ENCODE data around the gene LDHAL6B. TPM values are rescaled to one million over a fixed set of nuclear protein-coding genes. Genes with fewer than 3 reads are reported as not detected.
A peak's percentile ranks its signal among the peaks of the same experiment; 100 is the strongest.

The LDHAL6B gene
- total and polyA plus RNA-seq, 2 of the 8 experiments (the other 6 are each of a cell fraction or from before 2014, with no cell fraction given), result not detected

DNA sequence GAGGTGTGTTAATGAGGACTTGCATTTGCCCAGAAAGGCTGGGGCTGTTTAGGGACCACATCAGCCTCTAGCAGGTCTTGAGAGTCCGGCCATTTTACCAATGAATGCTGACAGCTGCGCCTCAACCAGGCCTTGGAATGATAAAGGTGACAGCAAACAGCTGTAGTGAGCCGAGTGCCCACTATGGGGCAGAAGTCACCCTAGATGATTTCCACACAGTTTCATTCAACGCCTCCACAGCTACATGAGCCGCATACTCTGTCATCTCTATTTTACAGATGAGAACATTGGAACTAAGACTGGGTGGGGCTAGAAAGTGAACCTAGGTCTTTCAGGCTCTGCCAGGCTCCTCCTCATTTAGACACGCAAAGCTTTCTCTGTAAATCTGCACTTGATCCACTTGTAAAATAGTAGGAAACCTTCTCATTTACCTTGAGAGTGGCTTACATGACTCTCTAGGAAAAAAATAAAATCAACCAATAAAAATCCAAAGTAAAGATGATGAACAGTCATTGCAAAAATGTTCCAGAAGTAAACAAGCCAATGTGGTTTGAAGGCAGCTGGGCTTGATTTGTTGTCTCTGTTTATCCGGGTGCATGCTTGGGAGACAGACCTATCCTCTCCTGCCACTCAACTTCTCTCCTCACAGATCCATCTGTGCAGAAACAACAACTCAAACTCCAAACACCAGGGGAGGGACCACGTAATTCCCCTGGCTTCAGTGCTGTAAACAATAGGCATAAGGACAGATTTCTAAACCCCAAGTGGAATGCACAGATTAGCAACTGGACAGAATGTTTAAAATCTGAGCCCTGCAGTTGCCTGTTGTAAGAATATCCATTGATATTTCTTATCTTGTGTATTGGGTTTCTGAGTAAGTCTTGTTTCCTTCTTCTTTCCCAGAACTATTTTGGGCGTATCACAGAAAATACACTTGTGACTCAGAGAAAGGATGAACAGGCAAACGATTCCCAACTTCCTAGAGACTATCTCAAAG lies 31.5 kb upstream of the LDHAL6B start:
- ChIA-PET POLR2A (ENCODE audit: partially characterized antibody) (interaction anchor here (0.5 to 0.9 kb wide), 2 partner anchors 206 to 318 kb away, joined by 3 read pairs; no protein-coding TSS in a partner anchor), CTCF (ENCODE audit: partially characterized antibody) (interaction anchor here (0.6 to 2.3 kb wide), 23 partner anchors 9 to 355 kb away, joined by 3 to 23 read pairs (median 4); no protein-coding TSS in a partner anchor)
- no peak overlapping the region for H3K4me3 ChIP-seq (ENCODE audit: extremely low read depth in 1 of 4, insufficient read depth in 2 of 4, low read depth in 3 of 4, low read length in 4 of 4)
- no peak overlapping the region for H3K23ac ChIP-seq (ENCODE audit: insufficient read length)
- H3K56ac ChIP-seq (replicated peaks; ENCODE audit: insufficient read length, low read depth, low read length), result no peak overlapping the region
- H3K4ac ChIP-seq (replicated peaks; ENCODE audit: insufficient read length, low read depth, low read length), result no peak overlapping the region
- H3K14ac ChIP-seq (ENCODE audit: insufficient read length), result no peak overlapping the region
- H4K91ac ChIP-seq (replicated peaks; ENCODE audit: insufficient read length, low read length), result no peak overlapping the region
- 70% methylated on average over 10 of the region's 10 CpGs; no CpG with 5 or more reads in 1 of the 2 experiments for WGBS, 2 experiments (ENCODE audit: extremely low coverage in 1 of 2, insufficient coverage in 1 of 2, insufficient read length in 1 of 2, insufficient replicate concordance in 2 of 2, low coverage in 1 of 2, low lambda C conversion rate in 2 of 2, missing lambda C conversion rate in 1 of 2)
- H2AFZ ChIP-seq (ENCODE audit: low read length), result no peak overlapping the region
- DNase-seq (ENCODE audit: low read depth in 1 of 2, low spot score in 2 of 2), result peak; percentile 17 to 63
- H2AK5ac ChIP-seq (ENCODE audit: low read depth, low read length), result no peak overlapping the region
- H3K79me2 ChIP-seq (ENCODE audit: control insufficient read depth in 1 of 2, insufficient read depth in 2 of 2, low read length in 2 of 2), result no peaks in the 10 kb centered on the region
- no peak overlapping the region for H2BK20ac ChIP-seq (ENCODE audit: low read length)
- no peak overlapping the region for H4K5ac ChIP-seq (ENCODE audit: insufficient read length, low read depth, low read length)
- H3K27me3 ChIP-seq (replicated peaks in 1 of 4; ENCODE audit: control insufficient read depth in 3 of 4, extremely low read depth in 1 of 4, insufficient read depth in 3 of 4, low read length in 3 of 4), result no peaks in the 10 kb centered on the region
- FAIRE-seq, result peak; percentile 82
- no peaks in the 10 kb centered on the region for H3K9me3 ChIP-seq (ENCODE audit: insufficient read depth in 2 of 2, low read depth in 1 of 2, low read length in 1 of 2)
- H2BK5ac ChIP-seq (ENCODE audit: low read depth, low read length), result no peak overlapping the region
- peaks cover 2 to 32% (median 8%) of the 10 kb centered on the region in 4 experiments; a peak in 5 of 8 replicates for H3K36me3 ChIP-seq (ENCODE audit: control insufficient read depth in 2 of 4, insufficient read depth in 4 of 4, low read length in 3 of 4)
- H4K8ac ChIP-seq (ENCODE audit: extremely low read depth, insufficient read depth, low read length), result no peak overlapping the region
- no peak overlapping the region for H3K18ac ChIP-seq (ENCODE audit: extremely low read depth, low read length)
- H4K20me1 ChIP-seq (replicated peaks in 1 of 2; ENCODE audit: control insufficient read depth in 1 of 2, insufficient read depth in 2 of 2, low read length in 2 of 2), result peaks cover 0 to 1% of the 10 kb centered on the region in 2 experiments
- H3K27ac ChIP-seq (ENCODE audit: low read depth, low read length), result no peak overlapping the region
- no peaks in the 10 kb centered on the region for H3K23me2 ChIP-seq (ENCODE audit: low read depth, low read length)
- no peaks in the 10 kb centered on the region for H3K79me1 ChIP-seq (ENCODE audit: low read depth, low read length)
- H2BK12ac ChIP-seq (ENCODE audit: low read depth, low read length), result no peak overlapping the region
- no peak overlapping the region for H3K4me2 ChIP-seq (ENCODE audit: insufficient read depth in 1 of 2, low read depth in 2 of 2, low read length in 2 of 2)
- no peak overlapping the region for H3K9ac ChIP-seq (replicated peaks in 1 of 4; ENCODE audit: extremely low read depth in 1 of 4, low read depth in 3 of 4, low read length in 3 of 4)
- H2BK120ac ChIP-seq (replicated peaks; ENCODE audit: low read depth, low read length), result no peak overlapping the region
- no peak overlapping the region for H2BK15ac ChIP-seq (ENCODE audit: low read length)
- H3K4me1 ChIP-seq (replicated peaks in 1 of 4; ENCODE audit: control insufficient read depth in 3 of 4, insufficient read depth in 4 of 4, low read length in 3 of 4), result no peaks in the 10 kb centered on the region
- TF ChIP-seq SP4 (IDR thresholded peaks at IDR 0.05; ENCODE audit: low read length), result no peak
- TF ChIP-seq CEBPB (IDR thresholded peaks at IDR 0.05; ENCODE audit: low read depth, low read length), result no peak
- TF ChIP-seq SP2 (IDR thresholded peaks at IDR 0.05; ENCODE audit: low read length), result no peak
- no peak for TF ChIP-seq FOSL1 (IDR thresholded peaks at IDR 0.05; ENCODE audit: insufficient read depth, low read depth, low read length)
- TF ChIP-seq TBP (IDR thresholded peaks at IDR 0.05; ENCODE audit: low read depth, low read length), result no peak
- peak; percentile 70 to 72 for TF ChIP-seq RAD21 (IDR thresholded peaks at IDR 0.05 in 1 of 2, conservative IDR thresholded peaks at IDR 0.05 in 1 of 2; ENCODE audit: low read depth in 2 of 2, low read length in 2 of 2)
- no peak for TF ChIP-seq CHD1 (IDR thresholded peaks at IDR 0.05; ENCODE audit: low read depth, low read length)
- TF ChIP-seq, protein P1, sequence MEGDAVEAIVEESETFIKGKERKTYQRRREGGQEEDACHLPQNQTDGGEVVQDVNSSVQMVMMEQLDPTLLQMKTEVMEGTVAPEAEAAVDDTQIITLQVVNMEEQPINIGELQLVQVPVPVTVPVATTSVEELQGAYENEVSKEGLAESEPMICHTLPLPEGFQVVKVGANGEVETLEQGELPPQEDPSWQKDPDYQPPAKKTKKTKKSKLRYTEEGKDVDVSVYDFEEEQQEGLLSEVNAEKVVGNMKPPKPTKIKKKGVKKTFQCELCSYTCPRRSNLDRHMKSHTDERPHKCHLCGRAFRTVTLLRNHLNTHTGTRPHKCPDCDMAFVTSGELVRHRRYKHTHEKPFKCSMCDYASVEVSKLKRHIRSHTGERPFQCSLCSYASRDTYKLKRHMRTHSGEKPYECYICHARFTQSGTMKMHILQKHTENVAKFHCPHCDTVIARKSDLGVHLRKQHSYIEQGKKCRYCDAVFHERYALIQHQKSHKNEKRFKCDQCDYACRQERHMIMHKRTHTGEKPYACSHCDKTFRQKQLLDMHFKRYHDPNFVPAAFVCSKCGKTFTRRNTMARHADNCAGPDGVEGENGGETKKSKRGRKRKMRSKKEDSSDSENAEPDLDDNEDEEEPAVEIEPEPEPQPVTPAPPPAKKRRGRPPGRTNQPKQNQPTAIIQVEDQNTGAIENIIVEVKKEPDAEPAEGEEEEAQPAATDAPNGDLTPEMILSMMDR (IDR thresholded peaks at IDR 0.05; ENCODE audit: control extremely low read depth in 1 of 3, insufficient read depth in 1 of 3, low read depth in 1 of 3, low read length in 3 of 3), result peak; percentile 62 to 78 (median 65)
- 0 out of 2 replicates have a peak, but pooled peaks have one; percentile 33 for TF ChIP-seq TEAD4 (IDR thresholded peaks at IDR 0.05; ENCODE audit: low read depth, low read length)

Data from H1 (cell line).